ENCODE results near the gene LCN9.

LCN9 gene

DNA sequence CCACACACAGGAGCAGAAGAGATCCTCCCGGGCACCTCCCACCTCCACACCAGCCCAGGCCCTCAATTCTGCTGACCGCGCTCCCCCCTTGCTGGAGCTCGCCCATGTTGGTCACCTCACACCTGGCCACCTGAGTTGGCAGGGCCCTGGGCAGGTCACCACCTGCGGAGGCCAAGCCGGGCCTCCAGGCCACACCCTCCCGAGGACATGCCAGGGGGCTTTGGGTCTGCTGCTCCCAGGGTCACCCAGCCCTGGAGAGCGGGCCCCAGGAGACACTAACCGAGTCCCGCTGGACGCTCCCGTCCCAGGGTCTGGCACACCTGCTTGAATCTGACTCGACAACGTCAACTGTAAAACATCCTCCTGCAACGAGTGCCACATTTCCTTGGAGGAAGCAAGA is 34.1 kb downstream of the LCN9 start:
- Histone ChIP-seq H3K9me3 (no peaks in the 10 kb centered on the region), H3K4me3 (ENCODE audit: low read depth in 1 of 2, low read length in 1 of 2) (no peak overlapping the region), H3K27me3 (peaks cover 19% of the 10 kb centered on the region), H3K36me3 (no peaks in the 10 kb centered on the region), H3K27ac (no peak overlapping the region), H3K4me1 (ENCODE audit: control insufficient read depth in 1 of 2, insufficient read depth in 1 of 2, low read depth in 1 of 2, low read length in 1 of 2) (no peaks in the 10 kb centered on the region)
- no peak for TF ChIP-seq CTCF (IDR thresholded peaks at IDR 0.05)

DNA sequence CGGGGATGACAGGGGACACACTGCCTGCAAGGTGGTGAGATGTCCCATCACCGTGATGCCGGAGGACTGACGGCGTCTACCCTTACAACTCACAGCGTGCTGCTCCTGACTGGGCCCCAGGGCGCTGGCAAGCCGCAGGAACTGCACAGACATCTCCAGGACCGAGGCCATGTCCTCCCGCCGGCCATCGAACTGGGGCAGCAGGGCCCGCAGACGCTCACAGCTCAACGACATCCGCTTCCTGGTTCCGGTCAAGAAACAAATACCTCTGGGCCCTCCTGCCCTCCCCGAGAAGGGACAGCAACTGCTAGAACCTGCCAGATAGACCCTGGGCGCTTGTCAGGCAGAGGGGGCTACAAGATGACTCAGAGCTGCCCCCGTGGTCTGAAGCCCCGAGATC is 35.1 kb downstream of the LCN9 start:
- no peaks in the 10 kb centered on the region for H3K36me3 ChIP-seq
- H3K27me3 ChIP-seq: peaks cover 29% of the 10 kb centered on the region
- H3K4me3 ChIP-seq (ENCODE audit: low read depth in 1 of 2, low read length in 1 of 2): no peak overlapping the region
- H3K27ac ChIP-seq: no peak overlapping the region
- H3K4me1 ChIP-seq (ENCODE audit: control insufficient read depth in 1 of 2, insufficient read depth in 1 of 2, low read depth in 1 of 2, low read length in 1 of 2): no peaks in the 10 kb centered on the region
- no peaks in the 10 kb centered on the region for H3K9me3 ChIP-seq
- no peak for TF ChIP-seq CTCF (IDR thresholded peaks at IDR 0.05)

- H3K27me3 ChIP-seq: peaks cover 34% of the 10 kb centered on the region
These were observed 35.7 kb downstream of the LCN9 start for GRCh38 chr9:135698767-135699166.

DNA sequence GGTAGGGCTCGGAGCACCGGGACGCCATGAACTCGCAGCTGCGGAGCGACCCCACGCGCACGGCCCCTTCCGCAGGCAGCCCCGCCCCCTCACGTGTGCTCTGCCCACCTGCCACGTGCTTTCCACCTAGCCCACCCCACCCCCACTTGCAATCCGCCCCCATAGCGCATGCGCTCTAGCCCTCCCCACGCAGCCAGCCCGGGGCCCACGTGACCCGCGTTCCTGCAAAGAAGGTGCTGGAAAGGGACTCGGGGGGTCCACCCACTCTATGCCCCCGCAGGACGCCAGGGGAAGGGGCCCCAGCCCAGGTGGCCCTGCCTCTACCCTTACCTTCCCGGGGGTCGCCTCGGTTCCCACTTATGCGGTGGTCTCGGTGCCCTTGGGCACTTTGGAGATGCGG is 36.3 kb downstream of the LCN9 start, which contains the start of gene SOHLH1:
TSS of gene SOHLH1 (minus strand) at position 42 of the 400 bp plus-strand sequence. CDS start at position 28, 14 bp downstream.
- peaks cover 39% of the 10 kb centered on the region for H3K27me3 ChIP-seq
- TF ChIP-seq CTCF (IDR thresholded peaks at IDR 0.05): no peak
- no peak within 1 kb of the TSS for H3K27ac ChIP-seq
- H3K36me3 ChIP-seq: no peaks in the 10 kb centered on the region
- no peaks in the 10 kb centered on the region for H3K9me3 ChIP-seq
- H3K4me3 ChIP-seq (ENCODE audit: low read depth in 1 of 2, low read length in 1 of 2): no peak within 1 kb of the TSS
- H3K4me1 ChIP-seq (ENCODE audit: control insufficient read depth in 1 of 2, insufficient read depth in 1 of 2, low read depth in 1 of 2, low read length in 1 of 2): no peaks in the 10 kb centered on the region

More at GRCh38 chr9:135698767-135699166, 35.7 kb downstream of the LCN9 start:
- Histone ChIP-seq H3K27ac (no peak overlapping the region), H3K4me3 (ENCODE audit: low read depth in 1 of 2, low read length in 1 of 2) (no peak overlapping the region), H3K9me3 (no peaks in the 10 kb centered on the region), H3K4me1 (ENCODE audit: control insufficient read depth in 1 of 2, insufficient read depth in 1 of 2, low read depth in 1 of 2, low read length in 1 of 2) (no peaks in the 10 kb centered on the region), H3K36me3 (no peaks in the 10 kb centered on the region)
- TF ChIP-seq CTCF (IDR thresholded peaks at IDR 0.05): no peak

DNA sequence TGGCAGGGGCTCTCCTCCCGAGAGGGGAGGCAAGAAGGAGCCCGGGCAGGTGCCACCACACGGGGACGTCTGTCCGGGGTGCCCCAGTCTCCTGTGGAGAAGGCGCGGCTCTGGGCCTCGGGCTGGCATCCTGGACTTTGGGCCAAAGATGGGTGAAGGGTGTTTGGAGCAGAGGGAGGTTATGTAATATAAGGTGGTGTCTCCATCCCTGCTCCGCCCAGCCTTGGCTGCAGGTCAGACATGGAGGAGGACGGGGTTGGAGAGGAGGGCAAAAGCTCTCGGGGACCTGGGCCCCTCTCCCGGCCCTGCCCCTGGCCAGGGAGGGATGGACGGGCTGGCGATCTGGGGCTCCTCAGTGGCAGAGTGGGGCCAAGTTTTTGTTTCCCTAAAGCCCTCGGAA is 37.4 kb downstream of the LCN9 start:
- no peak overlapping the region for H3K4me3 ChIP-seq (ENCODE audit: low read depth in 1 of 2, low read length in 1 of 2)
- H3K27ac ChIP-seq: no peak overlapping the region
- TF ChIP-seq CTCF (IDR thresholded peaks at IDR 0.05): no peak
- H3K36me3 ChIP-seq: no peaks in the 10 kb centered on the region
- peaks cover 39% of the 10 kb centered on the region for H3K27me3 ChIP-seq
- H3K9me3 ChIP-seq: no peaks in the 10 kb centered on the region
- no peaks in the 10 kb centered on the region for H3K4me1 ChIP-seq (ENCODE audit: control insufficient read depth in 1 of 2, insufficient read depth in 1 of 2, low read depth in 1 of 2, low read length in 1 of 2)
